Progenitor cell of endocrine pancreas (in vitro differentiated cells): ENCODE results near the gene COBL. TPM values are rescaled to one million over a fixed set of nuclear protein-coding genes. Genes with fewer than 3 reads are reported as not detected.

Experiments
- DNase-seq: peaks from one replicate; pipeline ENCODE4 v3.0.0; 2021; ENCODE audit warnings: low spot score; ENCODE audit not compliant: unreplicated experiment
- H3K27ac Mint-ChIP-seq: 2 replicates; pipeline ENCODE4 v1.8.0; 2021; ENCODE audit warnings: mild to moderate bottlenecking, moderate library complexity, mixed read lengths
- H3K27me3 Mint-ChIP-seq: 2 replicates; pipeline ENCODE4 v1.8.0; 2021; ENCODE audit warnings: mixed read lengths
- H3K36me3 Mint-ChIP-seq: 2 replicates; pipeline ENCODE4 v1.8.0; 2022; ENCODE audit warnings: mixed read lengths; ENCODE audit not compliant: insufficient read depth
- H3K4me1 Mint-ChIP-seq: 2 replicates; pipeline ENCODE4 v1.8.0; 2021; ENCODE audit warnings: low read depth, mixed read lengths
- H3K4me3 Mint-ChIP-seq: 2 replicates; pipeline ENCODE4 v1.8.0; 2021; ENCODE audit warnings: low read depth, mild to moderate bottlenecking, moderate library complexity, mixed read lengths
- H3K9me3 Mint-ChIP-seq: 2 replicates; pipeline ENCODE4 v1.8.0; 2021; ENCODE audit warnings: low read depth, mixed read lengths
- total RNA-seq: library from RNA; stranded (reverse); gene quantifications from 2 replicates; pipeline ENCODE4 v1.2.1, GENCODE V29; 2021
- TF ChIP-seq, protein P1 (sequence below): fragments of 200-600 bp; sonication (generic); IDR thresholded peaks from one replicate; pipeline ENCODE4 v1.5.0; 2021; ENCODE audit warnings: antibody characterized with exemption, mild to moderate bottlenecking; ENCODE audit not compliant: unreplicated experiment

COBL gene
- total RNA-seq, 1 donor from 2014 or later: 21.3 TPM

DNA sequence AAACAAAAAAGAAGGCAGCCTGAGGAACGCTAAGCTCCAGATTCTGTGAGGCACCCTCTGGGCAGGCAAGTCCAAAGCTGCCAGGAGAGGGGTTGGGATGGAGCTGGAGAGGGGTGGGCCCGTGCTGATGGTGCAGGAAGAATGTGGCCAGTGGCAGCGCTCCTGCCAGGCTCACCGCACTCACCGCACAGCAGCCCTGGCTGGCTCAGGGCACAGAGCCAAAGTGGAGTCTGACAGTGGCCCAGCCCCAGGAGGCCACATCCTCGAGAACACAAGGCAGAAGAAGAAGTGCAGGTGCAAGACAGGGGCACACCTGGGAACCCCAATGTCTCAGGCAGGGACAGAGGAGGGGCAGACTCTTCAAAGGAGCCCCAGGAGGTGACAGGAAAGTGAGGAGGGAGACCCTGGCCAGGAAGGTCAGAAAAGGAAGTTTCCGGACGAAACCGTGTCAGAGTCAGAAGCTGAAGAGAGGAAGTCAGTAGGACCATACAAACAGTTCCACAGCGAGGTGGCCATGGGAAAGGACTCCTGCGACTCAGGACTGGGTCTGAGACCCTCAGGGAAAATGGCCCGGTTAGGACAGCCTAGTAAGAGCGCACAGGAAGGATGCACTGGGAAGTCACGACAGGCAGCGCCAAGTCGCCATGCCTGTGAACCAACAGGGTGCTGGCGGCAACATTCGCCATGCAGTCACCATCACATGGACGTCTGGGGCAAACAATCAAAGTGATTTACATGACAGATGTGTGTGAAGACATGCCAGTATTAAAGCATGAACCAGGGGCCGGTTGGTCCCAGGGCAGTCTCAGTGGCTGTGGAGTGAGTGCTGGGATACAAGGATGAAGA lies 54.4 kb downstream of the COBL start:
- no peaks in the 10 kb centered on the region for H3K9me3 Mint-ChIP-seq
- H3K4me3 Mint-ChIP-seq: no peak overlapping the region
- DNase-seq: no peak
- H3K36me3 Mint-ChIP-seq: no peaks in the 10 kb centered on the region
- H3K27me3 Mint-ChIP-seq: no peaks in the 10 kb centered on the region
- peaks cover 24% of the 10 kb centered on the region for H3K4me1 Mint-ChIP-seq
- TF ChIP-seq, protein P1, sequence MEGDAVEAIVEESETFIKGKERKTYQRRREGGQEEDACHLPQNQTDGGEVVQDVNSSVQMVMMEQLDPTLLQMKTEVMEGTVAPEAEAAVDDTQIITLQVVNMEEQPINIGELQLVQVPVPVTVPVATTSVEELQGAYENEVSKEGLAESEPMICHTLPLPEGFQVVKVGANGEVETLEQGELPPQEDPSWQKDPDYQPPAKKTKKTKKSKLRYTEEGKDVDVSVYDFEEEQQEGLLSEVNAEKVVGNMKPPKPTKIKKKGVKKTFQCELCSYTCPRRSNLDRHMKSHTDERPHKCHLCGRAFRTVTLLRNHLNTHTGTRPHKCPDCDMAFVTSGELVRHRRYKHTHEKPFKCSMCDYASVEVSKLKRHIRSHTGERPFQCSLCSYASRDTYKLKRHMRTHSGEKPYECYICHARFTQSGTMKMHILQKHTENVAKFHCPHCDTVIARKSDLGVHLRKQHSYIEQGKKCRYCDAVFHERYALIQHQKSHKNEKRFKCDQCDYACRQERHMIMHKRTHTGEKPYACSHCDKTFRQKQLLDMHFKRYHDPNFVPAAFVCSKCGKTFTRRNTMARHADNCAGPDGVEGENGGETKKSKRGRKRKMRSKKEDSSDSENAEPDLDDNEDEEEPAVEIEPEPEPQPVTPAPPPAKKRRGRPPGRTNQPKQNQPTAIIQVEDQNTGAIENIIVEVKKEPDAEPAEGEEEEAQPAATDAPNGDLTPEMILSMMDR: no peak
- peak overlapping the region; percentile 42 for H3K27ac Mint-ChIP-seq

DNA sequence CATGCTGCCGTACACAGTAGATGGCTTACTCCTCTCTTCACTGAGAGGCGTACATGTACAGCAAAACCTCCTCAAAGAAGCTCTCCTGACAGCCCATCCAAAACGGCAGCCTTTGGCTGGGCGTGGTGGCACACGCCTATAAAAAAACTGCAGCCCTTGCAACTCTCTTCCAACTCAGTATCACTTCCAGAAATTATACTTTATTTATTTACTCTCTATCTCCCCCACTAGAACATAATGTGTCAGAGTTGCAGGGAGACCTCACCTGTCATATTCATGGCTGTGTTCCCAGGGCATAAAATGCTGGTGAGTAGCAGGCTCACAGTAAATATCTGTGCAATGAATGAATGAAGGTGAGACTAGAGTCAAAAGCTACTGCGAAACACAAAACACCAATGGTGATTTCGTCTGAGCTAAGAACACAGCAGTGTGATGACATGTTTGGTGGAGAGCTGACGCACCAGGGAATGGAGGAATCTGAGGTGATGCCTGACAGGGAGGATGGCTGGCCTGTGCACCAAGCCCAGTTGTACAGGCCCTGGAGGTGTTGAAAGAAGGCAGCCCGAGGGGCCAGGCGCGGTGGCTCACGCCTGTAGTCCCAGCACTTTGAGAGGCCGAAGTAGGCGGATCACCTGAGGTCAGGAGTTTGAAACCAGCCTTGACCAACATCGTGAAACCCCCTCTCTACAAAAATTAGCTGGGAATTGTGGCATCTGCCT lies 55.3 kb downstream of the COBL start:
- peaks cover 24% of the 10 kb centered on the region for H3K4me1 Mint-ChIP-seq
- no peaks in the 10 kb centered on the region for H3K36me3 Mint-ChIP-seq
- H3K4me3 Mint-ChIP-seq: no peak overlapping the region
- no peaks in the 10 kb centered on the region for H3K9me3 Mint-ChIP-seq
- no peaks in the 10 kb centered on the region for H3K27me3 Mint-ChIP-seq
- TF ChIP-seq, protein P1: no peak
- H3K27ac Mint-ChIP-seq: no peak overlapping the region
- DNase-seq: no peak

DNA sequence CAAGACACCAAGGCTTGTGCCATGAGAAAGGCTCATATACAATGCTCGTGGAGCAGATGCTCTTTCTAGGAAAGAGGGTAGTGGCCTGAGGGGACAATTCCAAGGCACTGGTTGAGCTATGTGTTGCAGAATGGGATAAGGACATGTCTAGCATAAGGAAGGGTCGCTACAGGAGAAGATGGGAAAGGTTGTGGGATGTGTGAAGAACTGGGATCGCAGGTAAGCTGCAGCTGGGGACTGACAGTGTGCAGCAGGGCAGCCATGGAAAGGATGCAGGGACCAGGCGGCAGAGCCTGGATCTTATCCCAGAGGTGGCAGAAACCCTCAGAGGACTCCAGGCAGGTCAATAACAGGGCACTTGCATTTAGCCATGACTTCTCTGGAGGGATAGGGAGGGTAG lies 56.1 kb downstream of the COBL start:
- no peak for DNase-seq
- Mint-ChIP-seq H3K27ac (no peak overlapping the region), H3K36me3 (no peaks in the 10 kb centered on the region), H3K27me3 (no peaks in the 10 kb centered on the region), H3K9me3 (no peaks in the 10 kb centered on the region), H3K4me3 (no peak overlapping the region), H3K4me1 (peaks cover 23% of the 10 kb centered on the region)
- TF ChIP-seq, protein P1: no peak

DNA sequence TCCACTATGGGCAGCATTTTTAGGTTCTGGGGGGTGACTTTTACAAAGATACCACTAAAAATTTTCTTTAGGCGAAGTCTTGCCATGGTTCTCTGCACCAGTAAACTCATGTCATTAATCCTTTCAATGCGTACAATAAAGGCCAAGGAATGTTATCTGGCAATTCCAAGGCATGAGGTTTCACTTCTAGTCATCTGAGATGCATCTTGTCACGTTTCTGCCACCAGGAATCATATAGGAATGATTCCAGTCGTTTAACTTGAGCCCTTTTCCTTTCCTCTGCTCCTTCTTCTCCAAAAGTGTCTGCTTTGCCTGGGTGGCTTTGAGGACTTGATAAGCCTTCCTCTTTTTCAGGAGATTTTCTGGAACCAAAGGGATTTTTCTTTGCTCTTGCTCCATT lies 56.8 kb downstream of the COBL start:
- Mint-ChIP-seq H3K4me3 (no peak overlapping the region), H3K9me3 (no peaks in the 10 kb centered on the region), H3K36me3 (no peaks in the 10 kb centered on the region), H3K4me1 (peaks cover 23% of the 10 kb centered on the region), H3K27me3 (no peaks in the 10 kb centered on the region), H3K27ac (no peak overlapping the region)
- no peak for DNase-seq
- TF ChIP-seq, protein P1: no peak

DNA sequence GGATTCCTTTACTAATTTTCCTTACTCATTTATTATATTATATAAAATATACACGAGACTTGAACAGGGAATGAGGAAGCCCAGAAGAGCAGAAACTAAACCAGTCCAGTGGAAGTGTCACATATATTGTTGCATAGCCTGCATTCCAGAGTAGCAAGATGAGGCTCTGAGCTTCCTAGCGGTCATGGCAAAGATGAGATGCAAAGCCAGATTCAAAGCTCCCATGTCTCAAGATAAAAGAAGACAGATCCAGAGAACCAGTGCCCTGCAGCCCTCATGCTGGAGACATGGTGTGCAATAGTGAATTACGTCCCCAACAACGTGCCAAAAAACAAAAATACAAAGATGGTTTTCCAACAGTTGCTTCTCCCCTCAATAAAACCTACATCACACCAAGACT lies 59.7 kb downstream of the COBL start:
- H3K4me3 Mint-ChIP-seq: no peak overlapping the region
- H3K36me3 Mint-ChIP-seq: no peaks in the 10 kb centered on the region
- no peak for DNase-seq
- TF ChIP-seq, protein P1: no peak
- no peak overlapping the region for H3K27ac Mint-ChIP-seq
- H3K27me3 Mint-ChIP-seq: no peaks in the 10 kb centered on the region
- no peaks in the 10 kb centered on the region for H3K9me3 Mint-ChIP-seq
- peaks cover 6% of the 10 kb centered on the region for H3K4me1 Mint-ChIP-seq
